GM23338 (cell line): ENCODE results near the gene SLC6A3. TPM values are rescaled to one million over a fixed set of nuclear protein-coding genes. Genes with fewer than 3 reads are reported as not detected.

Experiments used
- ATAC-seq: fragments of 200-7000 bp; cut with Tn5 transposase; 3 replicates; pipeline ENCODE4 v1.9.1; 2020
- DNase-seq: peaks from one replicate; pipeline ENCODE4 v3.0.0-alpha.2; 2015; ENCODE audit warnings: low spot score
- H2AFZ ChIP-seq: fragments of 200-600 bp; sonication (generic); 2 replicates; pipeline ENCODE4 v1.8.0; 2016; ENCODE audit warnings: antibody characterized with exemption, mild to moderate bottlenecking, moderate library complexity
- H3F3A ChIP-seq: fragments of 200-600 bp; sonication (generic); replicated peaks from 2 replicates; pipeline ENCODE4 v1.8.0; 2017; ENCODE audit warnings: antibody characterized with exemption, mixed run types, low read depth
- H3K27ac ChIP-seq: fragments of 200-600 bp; sonication (generic); 2 replicates; pipeline ENCODE4 v1.6.1; 2016; ENCODE audit warnings: low read depth
- H3K27me3 ChIP-seq: fragments of 200-600 bp; sonication (generic); 2 replicates; pipeline ENCODE4 v1.8.0; 2016; ENCODE audit warnings: mild to moderate bottlenecking, mixed run types, moderate library complexity; ENCODE audit not compliant: insufficient read depth
- H3K36me3 ChIP-seq: fragments of 200-600 bp; sonication (generic); 2 replicates; pipeline ENCODE4 v1.8.0; 2016; ENCODE audit warnings: mild to moderate bottlenecking; ENCODE audit not compliant: insufficient read depth
- H3K4me1 ChIP-seq: fragments of 200-600 bp; sonication (generic); 2 replicates; pipeline ENCODE4 v1.8.0; 2016; ENCODE audit warnings: mild to moderate bottlenecking, moderate library complexity; ENCODE audit not compliant: insufficient read depth
- H3K4me2 ChIP-seq: fragments of 200-600 bp; sonication (generic); 2 replicates; pipeline ENCODE4 v1.7.1; 2017; ENCODE audit warnings: mixed run types
- H3K4me3 ChIP-seq: fragments of 200-600 bp; sonication (generic); 2 replicates; pipeline ENCODE4 v1.6.1; 2016; ENCODE audit warnings: mixed run types
- H3K79me2 ChIP-seq: fragments of 200-600 bp; sonication (generic); replicated peaks from 2 replicates; pipeline ENCODE4 v1.8.0; 2017; ENCODE audit warnings: mild to moderate bottlenecking; ENCODE audit not compliant: insufficient read depth
- H3K9me2 ChIP-seq: fragments of 200-600 bp; sonication (generic); 2 replicates; pipeline ENCODE4 v1.8.0; 2017; ENCODE audit not compliant: insufficient read depth
- H4K20me1 ChIP-seq: fragments of 200-600 bp; sonication (generic); replicated peaks from 2 replicates; pipeline ENCODE4 v1.8.0; 2017; ENCODE audit warnings: mild to moderate bottlenecking; ENCODE audit not compliant: insufficient read depth
- H3K27ac Mint-ChIP-seq: 2 replicates; pipeline ENCODE4 v1.8.0; 2020; ENCODE audit warnings: inconsistent platforms, mild to moderate bottlenecking, moderate library complexity, mixed read lengths
- H3K27me3 Mint-ChIP-seq: 3 replicates; pipeline ENCODE4 v1.8.0; 2022; ENCODE audit warnings: low read depth, mild to moderate bottlenecking, moderate library complexity, mixed read lengths, inconsistent platforms; ENCODE audit not compliant: insufficient read depth, poor library complexity
- H3K36me3 Mint-ChIP-seq: 3 replicates; pipeline ENCODE4 v1.8.0; 2021; ENCODE audit warnings: low read depth, mild to moderate bottlenecking, inconsistent platforms, moderate library complexity, mixed read lengths
- H3K4me1 Mint-ChIP-seq: 3 replicates; pipeline ENCODE4 v1.8.0; 2020; ENCODE audit warnings: mild to moderate bottlenecking, inconsistent platforms, mixed read lengths
- H3K4me3 Mint-ChIP-seq: 3 replicates; pipeline ENCODE4 v1.8.0; 2021; ENCODE audit warnings: moderate library complexity, mild to moderate bottlenecking, inconsistent platforms, mixed read lengths
- H3K9me3 Mint-ChIP-seq: 3 replicates; pipeline ENCODE4 v1.8.0; 2020; ENCODE audit warnings: moderate library complexity, mild to moderate bottlenecking, inconsistent platforms, mixed read lengths
- CREB1 ChIP-seq: fragments of 250-450 bp; sonication (Bioruptor Pico); IDR thresholded peaks from 2 replicates; pipeline ENCODE4 v1.5.0; 2020; ENCODE audit warnings: low read depth, mild to moderate bottlenecking, moderate library complexity
- CTCF ChIP-seq, 2 experiments: fragments of 200-600 bp in 1 of 2; sonication (generic) in 1 of 2; conservative IDR thresholded peaks; 2 replicates each; pipeline versions ENCODE4 v1.5.1 to v1.6.1; 2016 to 2017; ENCODE audit warnings: antibody characterized with exemption in 2 of 2, low read depth in 2 of 2, mild to moderate bottlenecking in 2 of 2, moderate library complexity in 1 of 2
- EZH2 ChIP-seq: fragments of 200-600 bp; sonication (generic); IDR thresholded peaks from one replicate; pipeline ENCODE4 v1.8.0; 2017; ENCODE audit warnings: antibody characterized with exemption, mild to moderate bottlenecking, low read depth; ENCODE audit not compliant: unreplicated experiment
- EZH2phosphoT487 ChIP-seq: fragments of 200-600 bp; sonication (generic); IDR thresholded peaks from one replicate; pipeline ENCODE4 v1.8.1; 2018; ENCODE audit warnings: antibody characterized with exemption; ENCODE audit not compliant: unreplicated experiment
- JUNB ChIP-seq: IDR thresholded peaks from one replicate; pipeline ENCODE4 v1.6.1; 2016; ENCODE audit warnings: antibody characterized with exemption; ENCODE audit not compliant: unreplicated experiment
- NANOG ChIP-seq: IDR thresholded peaks from 2 replicates; pipeline ENCODE4 v1.6.1; 2016; ENCODE audit warnings: antibody characterized with exemption, borderline replicate concordance
- REST ChIP-seq: IDR thresholded peaks from one replicate; pipeline ENCODE4 v1.6.1; 2018; ENCODE audit warnings: antibody characterized with exemption; ENCODE audit not compliant: unreplicated experiment
- STAT1 ChIP-seq: IDR thresholded peaks from one replicate; pipeline ENCODE4 v1.6.1; 2016; ENCODE audit warnings: antibody characterized with exemption; ENCODE audit not compliant: unreplicated experiment
- ZNF114 ChIP-seq: fragments of 250-450 bp; sonication (Bioruptor Pico); IDR thresholded peaks from 2 replicates; pipeline ENCODE4 v1.5.0; 2020; ENCODE audit warnings: mild to moderate bottlenecking, moderate library complexity
- polyA plus RNA-seq: library from polyadenylated mRNA; unstranded; fragments of >200 nt; fragmentation: Nextera tagmentation; extraction: Ambion mirVana; gene quantifications from 2 replicates; pipeline ENCODE4 v1.2.1, GENCODE V29; 2016
- total RNA-seq: library from RNA; depleted of rRNA; stranded (reverse); fragments of >200 nt; shearing (Covaris generic); gene quantifications from 2 replicates; pipeline ENCODE4 v1.2.3, GENCODE V29; 2014
- TF ChIP-seq, protein P1 (sequence below): fragments of 250-450 bp; sonication (Bioruptor Pico); IDR thresholded peaks from 2 replicates; pipeline ENCODE4 v1.5.0; 2020; ENCODE audit warnings: mild to moderate bottlenecking, moderate library complexity
- TF ChIP-seq, protein P2 (sequence below): IDR thresholded peaks from 2 replicates; pipeline ENCODE4 v1.6.1; 2016; ENCODE audit warnings: antibody characterized with exemption

Gene SLC6A3
- total and polyA plus RNA-seq, 2 experiments from 2014 or later = 0.76 to 1.0 TPM

DNA sequence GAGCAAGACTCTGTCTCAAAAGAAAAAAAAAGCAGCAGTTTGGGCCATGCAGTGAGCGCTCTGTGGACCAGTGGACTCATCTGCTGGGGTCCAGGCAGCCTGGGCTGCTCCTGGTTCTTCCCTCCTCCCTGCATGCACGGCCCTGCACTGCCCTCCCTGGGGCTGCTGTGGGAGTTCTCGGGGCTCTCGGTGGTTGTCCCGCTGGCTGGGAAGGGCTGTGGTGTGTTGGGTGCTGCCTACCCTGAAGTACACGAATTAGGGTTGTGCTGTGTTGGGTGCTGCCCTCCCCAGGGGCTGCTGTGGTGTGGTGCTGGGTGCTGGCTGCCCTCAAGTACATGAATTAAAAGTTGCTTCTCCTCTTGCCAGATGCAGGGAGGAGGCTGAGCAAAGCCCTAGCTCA is 82.1 kb downstream of the SLC6A3 start (continued):
- TF ChIP-seq, protein P1, sequence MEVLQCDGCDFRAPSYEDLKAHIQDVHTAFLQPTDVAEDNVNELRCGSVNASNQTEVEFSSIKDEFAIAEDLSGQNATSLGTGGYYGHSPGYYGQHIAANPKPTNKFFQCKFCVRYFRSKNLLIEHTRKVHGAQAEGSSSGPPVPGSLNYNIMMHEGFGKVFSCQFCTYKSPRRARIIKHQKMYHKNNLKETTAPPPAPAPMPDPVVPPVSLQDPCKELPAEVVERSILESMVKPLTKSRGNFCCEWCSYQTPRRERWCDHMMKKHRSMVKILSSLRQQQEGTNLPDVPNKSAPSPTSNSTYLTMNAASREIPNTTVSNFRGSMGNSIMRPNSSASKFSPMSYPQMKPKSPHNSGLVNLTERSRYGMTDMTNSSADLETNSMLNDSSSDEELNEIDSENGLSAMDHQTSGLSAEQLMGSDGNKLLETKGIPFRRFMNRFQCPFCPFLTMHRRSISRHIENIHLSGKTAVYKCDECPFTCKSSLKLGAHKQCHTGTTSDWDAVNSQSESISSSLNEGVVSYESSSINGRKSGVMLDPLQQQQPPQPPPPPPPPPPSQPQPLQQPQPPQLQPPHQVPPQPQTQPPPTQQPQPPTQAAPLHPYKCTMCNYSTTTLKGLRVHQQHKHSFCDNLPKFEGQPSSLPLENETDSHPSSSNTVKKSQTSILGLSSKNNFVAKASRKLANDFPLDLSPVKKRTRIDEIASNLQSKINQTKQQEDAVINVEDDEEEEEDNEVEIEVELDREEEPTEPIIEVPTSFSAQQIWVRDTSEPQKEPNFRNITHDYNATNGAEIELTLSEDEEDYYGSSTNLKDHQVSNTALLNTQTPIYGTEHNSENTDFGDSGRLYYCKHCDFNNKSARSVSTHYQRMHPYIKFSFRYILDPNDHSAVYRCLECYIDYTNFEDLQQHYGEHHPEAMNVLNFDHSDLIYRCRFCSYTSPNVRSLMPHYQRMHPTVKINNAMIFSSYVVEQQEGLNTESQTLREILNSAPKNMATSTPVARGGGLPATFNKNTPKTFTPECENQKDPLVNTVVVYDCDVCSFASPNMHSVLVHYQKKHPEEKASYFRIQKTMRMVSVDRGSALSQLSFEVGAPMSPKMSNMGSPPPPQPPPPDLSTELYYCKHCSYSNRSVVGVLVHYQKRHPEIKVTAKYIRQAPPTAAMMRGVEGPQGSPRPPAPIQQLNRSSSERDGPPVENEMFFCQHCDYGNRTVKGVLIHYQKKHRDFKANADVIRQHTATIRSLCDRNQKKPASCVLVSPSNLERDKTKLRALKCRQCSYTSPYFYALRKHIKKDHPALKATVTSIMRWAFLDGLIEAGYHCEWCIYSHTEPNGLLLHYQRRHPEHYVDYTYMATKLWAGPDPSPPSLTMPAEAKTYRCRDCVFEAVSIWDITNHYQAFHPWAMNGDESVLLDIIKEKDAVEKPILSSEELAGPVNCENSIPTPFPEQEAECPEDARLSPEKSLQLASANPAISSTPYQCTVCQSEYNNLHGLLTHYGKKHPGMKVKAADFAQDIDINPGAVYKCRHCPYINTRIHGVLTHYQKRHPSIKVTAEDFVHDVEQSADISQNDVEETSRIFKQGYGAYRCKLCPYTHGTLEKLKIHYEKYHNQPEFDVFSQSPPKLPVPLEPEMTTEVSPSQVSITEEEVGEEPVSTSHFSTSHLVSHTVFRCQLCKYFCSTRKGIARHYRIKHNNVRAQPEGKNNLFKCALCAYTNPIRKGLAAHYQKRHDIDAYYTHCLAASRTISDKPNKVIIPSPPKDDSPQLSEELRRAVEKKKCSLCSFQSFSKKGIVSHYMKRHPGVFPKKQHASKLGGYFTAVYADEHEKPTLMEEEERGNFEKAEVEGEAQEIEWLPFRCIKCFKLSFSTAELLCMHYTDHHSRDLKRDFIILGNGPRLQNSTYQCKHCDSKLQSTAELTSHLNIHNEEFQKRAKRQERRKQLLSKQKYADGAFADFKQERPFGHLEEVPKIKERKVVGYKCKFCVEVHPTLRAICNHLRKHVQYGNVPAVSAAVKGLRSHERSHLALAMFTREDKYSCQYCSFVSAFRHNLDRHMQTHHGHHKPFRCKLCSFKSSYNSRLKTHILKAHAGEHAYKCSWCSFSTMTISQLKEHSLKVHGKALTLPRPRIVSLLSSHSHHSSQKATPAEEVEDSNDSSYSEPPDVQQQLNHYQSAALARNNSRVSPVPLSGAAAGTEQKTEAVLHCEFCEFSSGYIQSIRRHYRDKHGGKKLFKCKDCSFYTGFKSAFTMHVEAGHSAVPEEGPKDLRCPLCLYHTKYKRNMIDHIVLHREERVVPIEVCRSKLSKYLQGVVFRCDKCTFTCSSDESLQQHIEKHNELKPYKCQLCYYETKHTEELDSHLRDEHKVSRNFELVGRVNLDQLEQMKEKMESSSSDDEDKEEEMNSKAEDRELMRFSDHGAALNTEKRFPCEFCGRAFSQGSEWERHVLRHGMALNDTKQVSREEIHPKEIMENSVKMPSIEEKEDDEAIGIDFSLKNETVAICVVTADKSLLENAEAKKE (CRISPR knock-in tag) = no peak
- TF ChIP-seq CREB1 (CRISPR knock-in tag) (no peak), JUNB (no peak), REST (no peak)

GRCh38 chr5:1362242-1363015 is 82.8 kb downstream of the SLC6A3 start:
- ATAC-seq = no peak
- Histone ChIP-seq H3K79me2 (no peaks in the 10 kb centered on the region), H3F3A (no peaks in the 10 kb centered on the region), H3K9me2 (no peaks in the 10 kb centered on the region), H3K36me3 (no peaks in the 10 kb centered on the region), H3K4me1 (no peaks in the 10 kb centered on the region; the same call in 1 of the 2 replicates), H3K27me3 (no peaks in the 10 kb centered on the region), H2AFZ (0 out of 2 replicates have a peak overlapping the region, but pooled peaks have one; percentile 18), H3K4me3 (no peak overlapping the region), H3K27ac (no peak overlapping the region), H3K4me2 (no peak overlapping the region), H4K20me1 (no peaks in the 10 kb centered on the region)
- no peak for DNase-seq
- Mint-ChIP-seq H3K36me3 (no peaks in the 10 kb centered on the region), H3K4me3 (no peak overlapping the region), H3K27ac (no peak overlapping the region), H3K27me3 (peaks cover 15% of the 10 kb centered on the region), H3K9me3 (no peaks in the 10 kb centered on the region; the same call in 2 of the 3 replicates), H3K4me1 (peaks cover 18% of the 10 kb centered on the region; the same call in 2 of the 3 replicates)
- no peak for TF ChIP-seq NANOG
- TF ChIP-seq EZH2phosphoT487 = no peak
- no peak for TF ChIP-seq EZH2
- no peak for TF ChIP-seq CTCF (conservative IDR thresholded peaks at IDR 0.05; ENCODE audit: low read depth in 2 of 2)
- no peak for TF ChIP-seq STAT1
- TF ChIP-seq, protein P2, sequence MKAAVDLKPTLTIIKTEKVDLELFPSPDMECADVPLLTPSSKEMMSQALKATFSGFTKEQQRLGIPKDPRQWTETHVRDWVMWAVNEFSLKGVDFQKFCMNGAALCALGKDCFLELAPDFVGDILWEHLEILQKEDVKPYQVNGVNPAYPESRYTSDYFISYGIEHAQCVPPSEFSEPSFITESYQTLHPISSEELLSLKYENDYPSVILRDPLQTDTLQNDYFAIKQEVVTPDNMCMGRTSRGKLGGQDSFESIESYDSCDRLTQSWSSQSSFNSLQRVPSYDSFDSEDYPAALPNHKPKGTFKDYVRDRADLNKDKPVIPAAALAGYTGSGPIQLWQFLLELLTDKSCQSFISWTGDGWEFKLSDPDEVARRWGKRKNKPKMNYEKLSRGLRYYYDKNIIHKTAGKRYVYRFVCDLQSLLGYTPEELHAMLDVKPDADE = no peak
- TF ChIP-seq JUNB = no peak
- no peak for TF ChIP-seq ZNF114 (CRISPR knock-in tag)
